Stimulated activated naive CD4-positive, alpha-beta T cell treated with Interleukin-2 at 50 U/mL for 16 hours (primary cell): ENCODE measurements around the gene NRSN1.
"Not testable (repeated sequence)": the region's sequence is repeated elsewhere in the genome, so short reads cannot be mapped to it uniquely, and the experiment has no call there.

Experiments
- DNase-seq: peaks from one replicate; lab custom pipeline; 2025; lab: John Stamatoyannopoulos, UW

Gene NRSN1

GRCh38 chr6:24142733-24143132 lies 16.7 kb downstream of the NRSN1 start:
- DNase-seq = not testable (repeated sequence)

DNA sequence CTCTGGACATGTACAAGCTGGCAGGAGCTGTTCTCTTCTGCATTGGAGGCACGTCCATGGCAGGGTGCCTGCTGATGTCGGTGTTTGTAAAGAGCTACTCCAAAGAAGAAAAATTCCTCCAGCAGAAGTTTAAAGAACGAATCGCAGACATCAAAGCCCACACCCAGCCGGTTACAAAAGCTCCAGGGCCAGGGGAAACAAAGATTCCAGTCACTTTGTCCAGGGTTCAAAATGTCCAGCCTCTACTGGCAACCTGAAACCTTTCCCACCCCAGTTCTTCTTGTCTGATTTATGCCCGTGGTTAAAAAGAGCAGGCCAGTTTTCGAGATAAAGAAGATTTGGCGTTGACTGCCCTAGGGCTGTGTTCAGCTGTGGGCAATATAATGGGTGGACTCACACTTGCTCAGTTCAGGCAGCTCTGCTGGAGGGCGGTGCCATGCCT lies 19.7 kb downstream of the NRSN1 start:
- no peak for DNase-seq

DNA sequence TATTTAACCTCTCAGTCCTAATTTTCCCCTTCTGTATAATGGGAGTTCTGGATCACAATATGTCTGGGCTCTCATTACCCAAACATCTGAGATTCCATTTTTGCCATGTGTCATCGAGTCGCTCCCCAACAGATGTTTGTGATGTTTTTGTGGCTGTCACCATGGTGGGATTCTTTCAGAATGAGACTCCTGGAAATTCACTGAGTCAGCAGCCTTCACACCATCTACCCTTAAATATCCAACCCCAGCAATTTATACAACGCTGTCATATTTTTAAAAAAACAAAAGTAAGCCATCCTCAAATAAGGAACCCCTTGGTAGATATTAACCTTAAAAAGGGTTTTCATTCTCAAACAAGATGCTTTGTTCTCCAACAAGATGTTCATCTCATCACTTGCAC lies 20.9 kb downstream of the NRSN1 start:
- no peak for DNase-seq

DNA sequence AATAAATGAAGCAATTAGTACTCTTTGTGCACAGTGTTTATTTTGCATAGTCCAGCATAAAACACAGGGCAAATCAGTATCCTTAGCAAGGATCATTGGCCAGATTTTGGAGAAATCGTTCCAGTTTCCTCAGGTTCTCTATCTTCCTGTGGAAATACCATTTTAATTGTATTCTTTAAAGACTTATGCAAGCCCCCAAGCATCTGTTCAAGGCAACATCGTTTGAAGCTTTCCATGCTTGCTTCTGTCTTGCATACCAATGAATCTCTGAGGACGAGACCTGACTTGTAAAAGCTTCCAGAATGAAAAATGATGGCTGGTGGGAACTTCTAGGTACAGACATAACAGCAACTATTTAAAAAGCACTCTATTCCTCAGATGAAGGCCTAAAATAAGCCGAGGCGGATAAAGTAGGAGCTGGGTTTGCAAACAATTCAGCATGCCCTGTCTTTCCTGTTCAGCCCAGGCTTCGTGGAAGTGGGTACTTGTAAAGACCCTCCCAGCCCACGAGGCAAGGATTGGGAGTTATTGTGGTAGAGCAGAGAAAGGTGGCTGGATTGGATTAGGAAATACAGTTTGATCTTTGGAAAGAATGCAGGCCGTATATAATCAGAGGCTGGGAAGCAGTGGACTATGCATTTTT lies 21.6 kb downstream of the NRSN1 start:
- no peak for DNase-seq

DNA sequence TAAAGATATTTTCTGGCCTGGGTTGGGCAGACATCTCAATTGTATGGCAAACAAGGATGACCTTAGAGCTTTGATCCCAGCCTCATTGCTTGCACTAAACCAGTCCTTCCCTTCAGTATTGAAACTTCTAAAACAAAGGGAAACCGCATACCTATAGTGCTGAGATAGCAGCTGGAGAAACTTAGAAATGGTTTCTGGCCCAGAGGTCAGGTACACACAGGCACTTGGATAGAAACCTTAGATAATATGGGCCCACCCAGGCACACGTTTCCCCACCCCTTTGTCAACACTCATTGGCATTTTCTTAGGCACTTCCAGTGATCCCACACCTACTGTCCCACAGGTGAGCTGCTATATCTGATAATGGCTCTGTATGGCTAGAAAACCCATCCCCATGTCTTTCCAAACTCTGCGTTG lies 22.1 kb downstream of the NRSN1 start:
- no peak for DNase-seq

GRCh38 chr6:24148684-24149083 lies 22.7 kb downstream of the NRSN1 start:
- no peak for DNase-seq

DNA sequence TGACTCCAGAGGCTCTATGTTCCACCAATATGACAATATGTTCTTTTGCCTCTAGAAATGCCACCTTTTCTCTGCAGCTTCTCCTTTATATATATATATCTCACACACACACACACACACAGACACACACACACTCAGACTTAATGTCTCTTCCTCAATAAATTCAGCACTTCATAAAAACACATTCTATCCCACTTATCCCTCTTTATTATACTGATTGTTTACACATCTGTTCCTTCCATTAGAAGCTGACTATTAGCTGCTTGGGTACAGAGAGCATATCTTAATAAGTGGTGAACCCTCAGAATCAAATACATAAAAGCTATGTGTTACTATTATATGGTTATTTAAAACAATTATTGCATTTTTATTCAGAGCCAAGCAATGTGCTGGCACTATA lies 23.3 kb downstream of the NRSN1 start:
- no peak for DNase-seq

DNA sequence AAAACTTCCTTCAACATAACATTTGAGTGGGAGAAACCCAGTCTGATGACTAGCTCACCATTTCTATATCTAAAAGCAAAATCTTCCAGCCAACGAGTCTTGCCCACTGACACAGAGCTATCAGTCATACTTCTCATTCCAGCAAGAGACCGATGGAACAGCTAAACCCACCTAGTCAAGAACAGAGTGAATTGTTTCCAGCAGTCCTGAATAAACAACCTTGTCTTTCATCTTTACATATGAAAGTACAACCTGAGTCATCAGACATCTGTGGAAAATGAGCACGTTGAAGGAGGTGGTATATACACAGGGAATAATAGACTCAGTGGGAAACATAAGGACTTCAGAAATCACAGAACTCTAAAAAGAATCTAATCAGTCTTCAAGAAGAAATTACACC lies 23.8 kb downstream of the NRSN1 start:
- DNase-seq = no peak

DNA sequence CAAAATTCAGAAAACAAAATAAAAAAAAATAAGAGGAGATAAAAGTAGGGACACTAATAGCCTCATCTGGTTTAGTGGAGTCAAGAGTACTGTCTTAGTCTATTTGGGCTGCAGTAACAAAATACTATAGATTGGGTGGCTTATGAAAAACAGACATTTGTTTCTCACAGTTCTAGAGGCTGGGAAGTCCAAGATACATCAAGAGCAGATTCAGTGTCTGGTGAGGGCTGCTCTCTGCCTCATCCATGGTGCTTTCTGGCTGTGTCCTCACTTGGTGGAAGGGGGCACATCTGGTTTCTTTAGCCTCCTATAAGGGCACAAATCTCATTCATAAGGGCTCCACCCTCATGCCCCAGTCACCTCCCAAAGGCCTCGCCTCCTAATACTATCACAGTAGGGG lies 26.0 kb downstream of the NRSN1 start:
- no peak for DNase-seq

DNA sequence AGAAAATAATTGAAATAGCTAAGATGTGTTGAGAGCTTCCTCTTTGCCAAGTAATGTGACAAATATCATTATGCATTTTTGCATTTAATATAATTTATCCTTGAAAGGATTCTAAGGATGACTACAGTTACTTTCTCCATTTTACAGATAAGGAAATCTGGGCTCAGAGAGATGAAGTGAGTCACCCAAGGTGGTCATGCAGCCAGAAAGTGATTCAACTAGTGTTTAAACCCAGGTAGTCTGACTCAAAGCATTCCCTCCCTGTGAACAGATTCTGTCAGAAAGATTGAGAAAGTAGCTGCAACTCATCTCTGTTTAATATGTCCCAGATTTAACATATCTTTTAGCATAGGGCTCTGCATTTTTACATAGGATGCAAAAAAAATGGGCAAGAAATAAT lies 28.1 kb downstream of the NRSN1 start:
- DNase-seq = no peak

DNA sequence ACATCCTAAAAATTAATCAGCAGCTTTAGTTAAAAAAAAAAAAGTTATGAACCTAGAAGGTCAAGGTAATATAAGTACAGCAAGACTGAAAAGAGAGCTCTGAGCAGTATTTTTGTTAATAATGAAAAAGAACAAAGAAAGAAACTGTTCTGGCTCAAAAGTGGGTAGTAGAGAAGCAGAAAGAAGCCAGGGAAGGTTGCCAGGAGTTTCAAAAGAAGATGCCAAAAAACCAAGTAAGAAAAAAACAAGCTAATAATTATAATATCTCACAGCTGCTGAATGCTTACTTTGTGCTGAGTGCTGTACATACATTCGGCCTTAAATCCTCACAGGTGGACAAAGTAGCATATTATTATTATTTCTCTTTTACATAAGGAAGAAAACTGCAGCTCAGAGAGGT lies 31.9 kb downstream of the NRSN1 start:
- no peak for DNase-seq

DNA sequence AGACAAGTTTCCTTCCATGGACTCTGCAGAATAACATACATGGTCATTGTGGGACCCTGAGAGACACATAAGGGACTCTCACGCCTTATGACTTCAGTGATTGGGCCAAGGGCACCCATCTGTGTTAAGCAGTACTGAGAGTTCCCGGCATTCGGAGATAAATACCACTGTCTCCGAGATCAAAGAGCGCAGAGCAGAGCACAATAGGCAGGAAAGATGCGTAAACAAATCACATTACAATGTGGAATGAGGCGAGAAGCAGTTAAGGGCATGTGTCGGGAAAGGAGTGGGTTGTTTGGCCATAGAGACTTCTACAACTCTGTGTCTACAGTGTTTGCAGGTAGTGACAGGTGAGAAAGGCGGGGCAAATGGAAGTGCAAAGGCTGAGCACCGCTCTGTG lies 57.6 kb downstream of the NRSN1 start:
- DNase-seq = no peak

GRCh38 chr6:24186349-24186748 lies 60.3 kb downstream of the NRSN1 start:
- no peak for DNase-seq

GRCh38 chr6:24187965-24188577 lies 62.1 kb downstream of the NRSN1 start:
- DNase-seq = no peak

- no peak for DNase-seq
These were observed 62.6 kb downstream of the NRSN1 start for GRCh38 chr6:24188578-24189080.

GRCh38 chr6:24191346-24191745 lies 65.3 kb downstream of the NRSN1 start:
- no peak for DNase-seq

DNA sequence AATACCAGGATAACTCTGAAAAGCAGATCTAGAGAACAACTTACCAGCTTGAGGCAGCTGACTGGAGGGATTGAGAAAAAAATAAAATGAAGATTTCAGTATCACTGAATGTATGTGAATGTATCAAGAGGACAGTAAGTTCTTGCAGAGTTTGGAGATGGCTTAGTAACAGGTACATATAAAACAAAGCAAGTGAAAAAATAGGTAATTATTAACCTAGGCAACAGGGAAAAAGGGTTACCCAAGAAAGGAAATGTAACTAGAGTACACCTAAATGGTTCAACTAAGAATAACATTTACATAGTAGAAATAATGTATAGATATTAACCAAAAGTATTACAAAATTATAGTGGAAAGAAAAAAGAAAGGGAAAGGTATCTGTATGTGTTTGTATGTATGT lies 67.3 kb downstream of the NRSN1 start:
- DNase-seq = no peak

- DNase-seq = no peak
These were observed 69.1 kb downstream of the NRSN1 start for GRCh38 chr6:24194978-24195700.

- no peak for DNase-seq
These were observed 70.0 kb downstream of the NRSN1 start for GRCh38 chr6:24195836-24196597.
